Neural cell (in vitro differentiated cells): ENCODE results near the gene IL18BP. TPM values are rescaled to one million over a fixed set of nuclear protein-coding genes. Genes with fewer than 3 reads are reported as not detected.

Experiments
- H2AFZ ChIP-seq: fragments of 200-600, 300-800 bp; sonication (generic), shearing (Covaris generic); 2 replicates; pipeline ENCODE4 v1.6.0; 2014; ENCODE audit warnings: low read depth, mild to moderate bottlenecking, antibody characterized with exemption, low read length, moderate library complexity
- H3F3A ChIP-seq: fragments of 200-600 bp; shearing (Covaris generic); 2 replicates; pipeline ENCODE4 v1.6.1; 2016; ENCODE audit warnings: mild to moderate bottlenecking, moderate library complexity, mixed read lengths, antibody characterized with exemption, low read length; ENCODE audit not compliant: insufficient read depth, poor library complexity, severe bottlenecking
- H3K27ac ChIP-seq: fragments of 200-600, 300-800 bp; sonication (generic), shearing (Covaris generic); 2 replicates; pipeline ENCODE4 v1.5.1; 2014; ENCODE audit warnings: mild to moderate bottlenecking, low read length, moderate library complexity
- H3K27me3 ChIP-seq: fragments of 300-800, 200-600 bp; sonication (generic), shearing (Covaris generic); 2 replicates; pipeline ENCODE4 v1.6.0; 2014; ENCODE audit warnings: mild to moderate bottlenecking, low read depth, low read length, moderate library complexity; ENCODE audit not compliant: insufficient read depth
- H3K36me3 ChIP-seq: fragments of 300-800, 200-600 bp; sonication (generic), shearing (Covaris generic); 2 replicates; pipeline ENCODE4 v1.5.1; 2014; ENCODE audit warnings: mild to moderate bottlenecking, antibody characterized with exemption, low read length, moderate library complexity; ENCODE audit not compliant: insufficient read depth
- H3K4me2 ChIP-seq: fragments of 300-800, 200-600 bp; sonication (generic), shearing (Covaris generic); 2 replicates; pipeline ENCODE4 v1.6.0; 2014; ENCODE audit warnings: mild to moderate bottlenecking, low read length
- H3K4me3 ChIP-seq: fragments of 300-800, 200-600 bp; sonication (generic), shearing (Covaris generic); 2 replicates; pipeline ENCODE4 v1.5.1; 2014; ENCODE audit warnings: mild to moderate bottlenecking, low read length, moderate library complexity
- H3K79me2 ChIP-seq: fragments of 200-600 bp; shearing (Covaris generic); replicated peaks from 2 replicates; pipeline ENCODE4 v1.6.0; 2014; ENCODE audit warnings: mild to moderate bottlenecking, low read length, moderate library complexity; ENCODE audit not compliant: insufficient read depth
- H3K9ac ChIP-seq: fragments of 300-800, 200-600 bp; sonication (generic), shearing (Covaris generic); 2 replicates; pipeline ENCODE4 v1.6.1; 2016; ENCODE audit warnings: mild to moderate bottlenecking, low read length, mixed read lengths
- H3K9me2 ChIP-seq: fragments of 200-600 bp; shearing (Covaris generic); 2 replicates; pipeline ENCODE4 v1.6.1; 2016; ENCODE audit warnings: mild to moderate bottlenecking, low read length, mixed read lengths; ENCODE audit not compliant: insufficient read depth
- H3K9me3 ChIP-seq: fragments of 200-600, 300-800 bp; sonication (generic), shearing (Covaris generic); 2 replicates; pipeline ENCODE4 v1.6.1; 2016; ENCODE audit warnings: mild to moderate bottlenecking, mixed run types, low read length, moderate library complexity, mixed read lengths
- H4K20me1 ChIP-seq: fragments of 200-600 bp; shearing (Covaris generic); 2 replicates; pipeline ENCODE4 v1.6.1; 2016; ENCODE audit warnings: mild to moderate bottlenecking, mixed run types; ENCODE audit not compliant: insufficient read depth
- CTCF ChIP-seq: fragments of 450-650 bp; IDR thresholded peaks from 2 replicates; pipeline ENCODE4 v1.5.1; 2014; ENCODE audit warnings: antibody characterized with exemption, mild to moderate bottlenecking, moderate library complexity; ENCODE audit not compliant: poor library complexity, severe bottlenecking
- EP300 ChIP-seq: fragments of 450-650 bp; conservative IDR thresholded peaks from 2 replicates; pipeline ENCODE4 v1.6.1; 2014; ENCODE audit warnings: antibody characterized with exemption, mild to moderate bottlenecking, moderate library complexity; ENCODE audit not compliant: poor library complexity, severe bottlenecking
- EZH2 ChIP-seq: fragments of 200-600, 300-800 bp; shearing (Covaris generic), sonication (generic); IDR thresholded peaks from 2 replicates; pipeline ENCODE4 v1.6.1; 2014; ENCODE audit warnings: antibody characterized with exemption, low read length, borderline replicate concordance, mild to moderate bottlenecking; ENCODE audit not compliant: insufficient read depth, poor library complexity, severe bottlenecking
- MXI1 ChIP-seq: fragments of 450-650 bp; conservative IDR thresholded peaks from 2 replicates; pipeline ENCODE4 v1.6.1; 2014; ENCODE audit warnings: antibody characterized with exemption, mild to moderate bottlenecking; ENCODE audit not compliant: poor library complexity, severe bottlenecking
- POLR2AphosphoS5 ChIP-seq: IDR thresholded peaks from 2 replicates; pipeline ENCODE4 v1.6.1; 2012
- RAD21 ChIP-seq: fragments of 450-650 bp; conservative IDR thresholded peaks from 2 replicates; pipeline ENCODE4 v1.6.1; 2014; ENCODE audit warnings: antibody characterized with exemption, mild to moderate bottlenecking, moderate library complexity
- REST ChIP-seq: IDR thresholded peaks from 2 replicates; pipeline ENCODE4 v1.6.1; 2012; ENCODE audit warnings: borderline replicate concordance
- SMC3 ChIP-seq: fragments of 450-650 bp; conservative IDR thresholded peaks from 2 replicates; pipeline ENCODE4 v1.6.1; 2014; ENCODE audit warnings: antibody characterized with exemption, mild to moderate bottlenecking, moderate library complexity; ENCODE audit not compliant: poor library complexity
- TAF1 ChIP-seq: IDR thresholded peaks from 2 replicates; pipeline ENCODE4 v1.6.1; 2012; ENCODE audit warnings: low read depth
- polyA plus RNA-seq: library from polyadenylated mRNA; depleted of rRNA; stranded (reverse); fragments of >200 nt; gene quantifications from 2 replicates; pipeline ENCODE4 v1.2.3, GENCODE V29; 2014

Gene IL18BP
- polyA plus RNA-seq, 1 donor from 2014 or later: 3.1 TPM

DNA sequence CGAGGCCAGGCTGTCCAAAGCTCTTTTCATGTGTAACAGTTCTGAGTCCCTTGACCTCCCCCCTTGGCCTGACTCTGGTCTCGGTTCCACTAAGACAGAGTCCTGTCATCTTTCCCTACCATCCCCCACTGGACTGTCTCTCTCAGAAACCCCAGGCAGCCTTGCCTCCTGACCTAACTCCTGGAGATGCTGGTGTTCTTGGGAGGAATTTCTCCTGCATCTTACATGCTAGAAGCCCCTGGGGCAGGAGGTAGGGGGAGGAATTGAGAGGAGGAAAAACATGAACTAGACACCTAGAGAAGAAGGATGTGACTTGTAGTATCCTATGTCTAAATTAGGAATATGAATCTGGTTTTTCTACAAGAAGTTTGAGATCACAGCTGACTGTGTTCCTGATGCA is 648 bp upstream of the IL18BP start:
- Histone ChIP-seq H3K4me3 (no peak overlapping the region), H3K4me2 (no peak overlapping the region), H3K9ac (no peak overlapping the region), H3K79me2 (no peaks in the 10 kb centered on the region), H2AFZ (no peak overlapping the region), H3F3A (no peaks in the 10 kb centered on the region), H3K27me3 (no peaks in the 10 kb centered on the region), H3K9me3 (no peaks in the 10 kb centered on the region), H3K9me2 (no peaks in the 10 kb centered on the region), H3K27ac (no peak overlapping the region), H4K20me1 (no peaks in the 10 kb centered on the region), H3K36me3 (no peaks in the 10 kb centered on the region)
- no peak for TF ChIP-seq MXI1
- no peak for TF ChIP-seq EZH2
- no peak for TF ChIP-seq RAD21

GRCh38 chr11:71999362-71999761 is 653 bp downstream of the IL18BP start:
- no peaks in the 10 kb centered on the region for H3F3A ChIP-seq
- no peaks in the 10 kb centered on the region for H3K36me3 ChIP-seq
- no peak overlapping the region for H2AFZ ChIP-seq
- H3K4me3 ChIP-seq: no peak overlapping the region
- no peaks in the 10 kb centered on the region for H3K9me3 ChIP-seq
- H3K27ac ChIP-seq: no peak overlapping the region
- H4K20me1 ChIP-seq: no peaks in the 10 kb centered on the region
- H3K4me2 ChIP-seq: no peak overlapping the region
- TF ChIP-seq CTCF (no peak), MXI1 (no peak), RAD21 (no peak), TAF1 (no peak), POLR2AphosphoS5 (no peak), EZH2 (no peak), REST (no peak), EP300 (no peak), SMC3 (no peak)
- H3K9me2 ChIP-seq: no peaks in the 10 kb centered on the region
- no peaks in the 10 kb centered on the region for H3K27me3 ChIP-seq
- H3K79me2 ChIP-seq: no peaks in the 10 kb centered on the region
- H3K9ac ChIP-seq: no peak overlapping the region

GRCh38 chr11:71999798-72000197 is 1.1 kb downstream of the IL18BP start:
- no peaks in the 10 kb centered on the region for H3K9me3 ChIP-seq
- no peak overlapping the region for H3K27ac ChIP-seq
- no peaks in the 10 kb centered on the region for H3K79me2 ChIP-seq
- H2AFZ ChIP-seq: no peak overlapping the region
- no peak overlapping the region for H3K4me2 ChIP-seq
- no peak overlapping the region for H3K9ac ChIP-seq
- H3K36me3 ChIP-seq: no peaks in the 10 kb centered on the region
- H3F3A ChIP-seq: no peaks in the 10 kb centered on the region
- TF ChIP-seq EZH2 (no peak), RAD21 (no peak), REST (no peak), POLR2AphosphoS5 (no peak), TAF1 (no peak), EP300 (no peak), MXI1 (no peak), SMC3 (no peak), CTCF (no peak)
- H3K4me3 ChIP-seq: no peak overlapping the region
- H3K9me2 ChIP-seq: no peaks in the 10 kb centered on the region
- H3K27me3 ChIP-seq: no peaks in the 10 kb centered on the region
- H4K20me1 ChIP-seq: no peaks in the 10 kb centered on the region
